NCI-H446 (cell line): Measurements from ENCODE around the gene NUFIP1.
"Not testable (repeated sequence)": the region's sequence is repeated elsewhere in the genome, so short reads cannot be mapped to it uniquely, and the experiment has no call there.

ENCODE experiments used
- DNase-seq, 2 experiments: peaks; one replicate each; lab custom pipeline; 2025; lab: John Stamatoyannopoulos, UW

The NUFIP1 gene

GRCh38 chr13:44969551-44970484, 19.5 kb downstream of the NUFIP1 start:
- peak; percentile 4 to 68 for DNase-seq

GRCh38 chr13:44968434-44968815, 20.8 kb downstream of the NUFIP1 start:
- DNase-seq = no peak

GRCh38 chr13:44967704-44968433, 21.4 kb downstream of the NUFIP1 start:
- DNase-seq = no peak

- DNase-seq = no peak
These were observed 27.3 kb downstream of the NUFIP1 start for GRCh38 chr13:44961997-44962396.

- no peak for DNase-seq
These were observed 33.9 kb downstream of the NUFIP1 start for GRCh38 chr13:44955406-44955805.

GRCh38 chr13:44954224-44954623, 35.0 kb downstream of the NUFIP1 start:
- no peak for DNase-seq

- DNase-seq = no peak
These were observed 36.6 kb downstream of the NUFIP1 start for GRCh38 chr13:44952671-44953070.

GRCh38 chr13:44951184-44951583, 38.1 kb downstream of the NUFIP1 start:
- DNase-seq = no peak

- not testable (repeated sequence) for DNase-seq
These were observed 45.9 kb downstream of the NUFIP1 start for GRCh38 chr13:44943411-44943810.

GRCh38 chr13:44938854-44939253, 50.4 kb downstream of the NUFIP1 start:
- no peak for DNase-seq

GRCh38 chr13:44936246-44936645, 53.0 kb downstream of the NUFIP1 start:
- no peak for DNase-seq

- no peak for DNase-seq
These were observed 54.5 kb downstream of the NUFIP1 start for GRCh38 chr13:44934724-44935123.

GRCh38 chr13:44932850-44933251, 56.4 kb downstream of the NUFIP1 start:
- no peak for DNase-seq

- DNase-seq = no peak
These were observed 57.0 kb downstream of the NUFIP1 start for GRCh38 chr13:44932171-44932849.

GRCh38 chr13:44930963-44931623, 58.2 kb downstream of the NUFIP1 start:
- DNase-seq = no peak

- no peak for DNase-seq
These were observed 59.0 kb downstream of the NUFIP1 start for GRCh38 chr13:44930280-44930679.

- no peak for DNase-seq
These were observed 59.6 kb downstream of the NUFIP1 start for GRCh38 chr13:44929692-44930091.

- no peak for DNase-seq
These were observed 61.3 kb downstream of the NUFIP1 start for GRCh38 chr13:44927968-44928367.

- peak; percentile 17 to 60 for DNase-seq
These were observed 67.1 kb downstream of the NUFIP1 start for GRCh38 chr13:44921931-44922758.

GRCh38 chr13:44921246-44921877, 67.9 kb downstream of the NUFIP1 start:
- no peak for DNase-seq

GRCh38 chr13:44920013-44920412, 69.3 kb downstream of the NUFIP1 start:
- DNase-seq = no peak
